CD14-positive monocyte (primary cell): Measurements from ENCODE around the gene COL4A2. TPM values are rescaled to one million over a fixed set of nuclear protein-coding genes. Genes with fewer than 3 reads are reported as not detected.
A peak's percentile ranks its signal among the peaks of the same experiment; 100 is the strongest.

ENCODE experiments used
- DNase-seq, 3 donors: peaks; one replicate each; pipeline ENCODE4 v3.0.0-alpha.2; 2011 to 2022
- H2AFZ ChIP-seq: 2 replicates; pipeline ENCODE4 v1.6.0; 2012; ENCODE audit warnings: mild to moderate bottlenecking, low read depth, low read length, inconsistent platforms; ENCODE audit not compliant: insufficient read depth, poor library complexity, severe bottlenecking
- H3K27ac ChIP-seq, 2 donors: 1 replicate in 1 of 2; 2 replicates in 1 of 2; pipeline ENCODE4 v1.5.1; 2012 to 2013; ENCODE audit warnings: low read length in 2 of 2, control low read depth in 1 of 2, inconsistent platforms in 1 of 2, low read depth in 1 of 2, mild to moderate bottlenecking in 1 of 2
- H3K27me3 ChIP-seq, 2 donors: one replicate each; pipeline versions ENCODE4 v1.6.0 to v1.6.1; 2011 to 2013; ENCODE audit warnings: low read length in 2 of 2; ENCODE audit not compliant: control insufficient read depth in 2 of 2, insufficient read depth in 2 of 2
- H3K36me3 ChIP-seq, 2 donors: replicated peaks in 1 of 2; 1 replicate in 1 of 2; 2 replicates in 1 of 2; pipeline versions ENCODE4 v1.5.1 to v1.6.1; 2012 to 2013; ENCODE audit warnings: low read length in 2 of 2, control low read depth in 1 of 2, inconsistent platforms in 1 of 2, mild to moderate bottlenecking in 1 of 2; ENCODE audit not compliant: insufficient read depth in 2 of 2, control insufficient read depth in 1 of 2
- H3K4me1 ChIP-seq, 2 donors: 1 replicate in 1 of 2; 2 replicates in 1 of 2; pipeline versions ENCODE4 v1.5.1 to v1.6.1; 2012 to 2013; ENCODE audit warnings: low read length in 2 of 2, control low read depth in 1 of 2, inconsistent platforms in 1 of 2, mild to moderate bottlenecking in 1 of 2, moderate library complexity in 1 of 2; ENCODE audit not compliant: insufficient read depth in 2 of 2, control insufficient read depth in 1 of 2
- H3K4me2 ChIP-seq: replicated peaks from 2 replicates; pipeline ENCODE3; 2012; ENCODE audit warnings: low read length, moderate library complexity, mild to moderate bottlenecking; ENCODE audit not compliant: poor library complexity, severe bottlenecking; ENCODE audit errors: extremely low read depth
- H3K4me3 ChIP-seq, 3 experiments: fragments of 200-600 bp in 1 of 3; sonication (generic) in 1 of 3; replicated peaks in 1 of 3; 1 replicate in 2 of 3; 2 replicates in 1 of 3; pipeline ENCODE4 v1.5.1; 2011 to 2013; ENCODE audit warnings: low read length in 3 of 3, mild to moderate bottlenecking in 3 of 3, control low read depth in 2 of 3, low read depth in 2 of 3, inconsistent platforms in 1 of 3, moderate library complexity in 1 of 3
- H3K79me2 ChIP-seq: 2 replicates; pipeline ENCODE4 v1.6.0; 2012; ENCODE audit warnings: mild to moderate bottlenecking, control low read depth, inconsistent platforms, low read length, moderate library complexity; ENCODE audit not compliant: insufficient read depth
- H3K9ac ChIP-seq: 2 replicates; pipeline ENCODE4 v1.6.0; 2017; ENCODE audit warnings: low read length, mild to moderate bottlenecking; ENCODE audit not compliant: insufficient read depth, poor library complexity, severe bottlenecking
- H3K9me3 ChIP-seq, 2 donors: replicated peaks in 1 of 2; 1 replicate in 1 of 2; 2 replicates in 1 of 2; pipeline versions ENCODE4 v1.5.1 to v1.6.1; 2012 to 2013; ENCODE audit warnings: low read length in 2 of 2, control low read depth in 1 of 2; ENCODE audit not compliant: control insufficient read depth in 1 of 2, insufficient read depth in 1 of 2
- H4K20me1 ChIP-seq: 2 replicates; pipeline ENCODE4 v1.6.0; 2012; ENCODE audit warnings: mild to moderate bottlenecking, low read length, control low read depth, moderate library complexity; ENCODE audit not compliant: insufficient read depth
- H3K27ac Mint-ChIP-seq, 7 donors: one replicate each; pipeline ENCODE4 v1.8.0; 2020; ENCODE audit warnings: mild to moderate bottlenecking in 7 of 7, mixed read lengths in 7 of 7, moderate library complexity in 6 of 7, inconsistent platforms in 2 of 7
- H3K27me3 Mint-ChIP-seq, 3 donors: one replicate each; pipeline ENCODE4 v1.8.0; 2021 to 2022; ENCODE audit warnings: low read depth in 3 of 3, mild to moderate bottlenecking in 3 of 3, mixed read lengths in 3 of 3, moderate library complexity in 3 of 3, inconsistent platforms in 1 of 3
- H3K36me3 Mint-ChIP-seq, 2 donors: one replicate each; pipeline ENCODE4 v1.8.0; 2020; ENCODE audit warnings: mixed read lengths in 2 of 2, inconsistent platforms in 1 of 2, mild to moderate bottlenecking in 1 of 2
- H3K4me1 Mint-ChIP-seq: one replicate; pipeline ENCODE4 v1.8.0; 2020; ENCODE audit warnings: mild to moderate bottlenecking, mixed read lengths
- H3K4me3 Mint-ChIP-seq, 2 donors: one replicate each; pipeline ENCODE4 v1.8.0; 2020; ENCODE audit warnings: mild to moderate bottlenecking in 2 of 2, mixed read lengths in 2 of 2, moderate library complexity in 1 of 2
- H3K9me3 Mint-ChIP-seq, 7 donors: one replicate each; pipeline ENCODE4 v1.8.0; 2020 to 2022; ENCODE audit warnings: mixed read lengths in 7 of 7, mild to moderate bottlenecking in 6 of 7, moderate library complexity in 6 of 7, inconsistent platforms in 2 of 7
- WGBS: methylation state at CpG from one replicate; pipeline ENCODE4 v1.1.5; 2013; ENCODE audit warnings: missing lambda C conversion rate; ENCODE audit not compliant: insufficient coverage; 5-methylcytosine and 5-hydroxymethylcytosine counted together
- intact Hi-C, 2 donors: fragments of 100-400 bp; cut with micrococcal nuclease; formaldehyde crosslinking; loops; one replicate each; pipeline versions ENCODE4 v1.15.0 to v1.15.1; 2023
- polyA plus RNA-seq, 3 donors: library from polyadenylated mRNA; depleted of rRNA in 1 of 3; unstranded in 2 of 3; stranded (reverse) in 1 of 3; fragments of 300-500 nt in 2 of 3; fragments of >200 nt in 1 of 3; fragmentation: Illumina TruSeq in 2 of 3; gene quantifications; 1 replicate in 2 of 3; 2 replicates in 1 of 3; pipeline ENCODE4 v1.2.3, GENCODE V29; 2012 to 2021
- TF ChIP-seq, protein P1 (sequence below): fragments of 200-600 bp; IDR thresholded peaks from one replicate; pipeline ENCODE4 v1.8.0; 2022; ENCODE audit warnings: antibody characterized with exemption, mild to moderate bottlenecking

COL4A2 gene
- polyA plus RNA-seq, 3 donors: not detected

DNA sequence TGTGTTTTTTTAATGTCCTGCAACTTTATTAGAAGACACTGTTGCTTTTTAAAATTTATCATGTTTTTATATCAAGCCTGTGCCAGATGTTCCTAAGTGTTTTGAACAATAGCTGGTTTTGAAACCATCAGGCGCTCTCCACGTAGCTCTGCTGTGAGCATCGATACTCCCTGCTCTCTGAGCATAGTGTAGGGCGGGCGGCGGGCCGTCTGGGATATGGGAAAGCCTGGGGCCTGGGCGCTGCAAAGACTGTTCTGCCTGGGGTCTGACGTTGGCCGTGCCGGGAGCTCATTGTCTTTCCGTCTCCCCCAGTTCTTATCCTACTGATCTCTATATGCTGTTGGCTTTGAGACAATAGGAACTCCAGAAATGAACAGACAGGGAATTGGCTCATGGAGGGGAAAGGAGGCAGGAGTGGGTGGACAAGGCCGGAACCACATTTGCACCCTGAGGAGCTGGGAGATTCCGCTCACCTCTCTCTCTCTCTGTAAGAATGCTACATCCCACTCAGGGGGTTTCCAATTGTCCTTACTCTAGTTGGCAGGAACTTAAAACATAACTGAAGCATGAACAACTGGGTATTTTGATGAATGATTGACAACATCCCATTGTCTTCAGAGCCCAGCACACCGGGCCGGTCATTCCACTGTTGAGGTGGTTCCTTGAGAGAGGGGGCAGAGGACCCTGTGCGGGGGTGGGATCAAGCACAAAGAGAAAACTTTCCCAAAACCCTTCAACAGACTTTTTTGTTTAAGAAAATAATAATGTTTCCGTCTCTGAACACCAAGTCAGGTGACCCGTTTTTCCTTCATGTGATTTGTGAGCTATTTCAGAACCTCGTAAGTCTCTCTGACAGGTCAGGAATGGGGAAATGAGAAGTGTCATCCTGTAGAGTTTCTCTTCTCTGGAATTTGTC, 64.7 kb downstream of the COL4A2 start:
- Histone ChIP-seq H3K4me2 (no peak overlapping the region), H4K20me1 (no peaks in the 10 kb centered on the region), H3K27ac (no peak overlapping the region), H2AFZ (no peak overlapping the region), H3K27me3 (peaks cover 4 to 7% of the 10 kb centered on the region in 2 donors), H3K4me3 (no peak overlapping the region), H3K9me3 (no peaks in the 10 kb centered on the region), H3K9ac (no peak overlapping the region), H3K36me3 (no peaks in the 10 kb centered on the region), H3K79me2 (no peaks in the 10 kb centered on the region), H3K4me1 (no peaks in the 10 kb centered on the region)
- peak overlapping the region in 1 of 2 donors; percentile 32 for H3K4me3 Mint-ChIP-seq
- TF ChIP-seq, protein P1, sequence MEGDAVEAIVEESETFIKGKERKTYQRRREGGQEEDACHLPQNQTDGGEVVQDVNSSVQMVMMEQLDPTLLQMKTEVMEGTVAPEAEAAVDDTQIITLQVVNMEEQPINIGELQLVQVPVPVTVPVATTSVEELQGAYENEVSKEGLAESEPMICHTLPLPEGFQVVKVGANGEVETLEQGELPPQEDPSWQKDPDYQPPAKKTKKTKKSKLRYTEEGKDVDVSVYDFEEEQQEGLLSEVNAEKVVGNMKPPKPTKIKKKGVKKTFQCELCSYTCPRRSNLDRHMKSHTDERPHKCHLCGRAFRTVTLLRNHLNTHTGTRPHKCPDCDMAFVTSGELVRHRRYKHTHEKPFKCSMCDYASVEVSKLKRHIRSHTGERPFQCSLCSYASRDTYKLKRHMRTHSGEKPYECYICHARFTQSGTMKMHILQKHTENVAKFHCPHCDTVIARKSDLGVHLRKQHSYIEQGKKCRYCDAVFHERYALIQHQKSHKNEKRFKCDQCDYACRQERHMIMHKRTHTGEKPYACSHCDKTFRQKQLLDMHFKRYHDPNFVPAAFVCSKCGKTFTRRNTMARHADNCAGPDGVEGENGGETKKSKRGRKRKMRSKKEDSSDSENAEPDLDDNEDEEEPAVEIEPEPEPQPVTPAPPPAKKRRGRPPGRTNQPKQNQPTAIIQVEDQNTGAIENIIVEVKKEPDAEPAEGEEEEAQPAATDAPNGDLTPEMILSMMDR: no peak
- 83% methylated on average over 8 of the region's 20 CpGs for WGBS
- intact Hi-C loops: no loop called here
- DNase-seq: no peak
- no peaks in the 10 kb centered on the region for H3K36me3 Mint-ChIP-seq
- H3K27ac Mint-ChIP-seq: no peak overlapping the region
- peaks cover 0 to 4% (median 0%) of the 10 kb centered on the region in 7 donors for H3K9me3 Mint-ChIP-seq
- peaks cover 6 to 17% (median 10%) of the 10 kb centered on the region in 3 donors for H3K27me3 Mint-ChIP-seq
- H3K4me1 Mint-ChIP-seq: no peaks in the 10 kb centered on the region

DNA sequence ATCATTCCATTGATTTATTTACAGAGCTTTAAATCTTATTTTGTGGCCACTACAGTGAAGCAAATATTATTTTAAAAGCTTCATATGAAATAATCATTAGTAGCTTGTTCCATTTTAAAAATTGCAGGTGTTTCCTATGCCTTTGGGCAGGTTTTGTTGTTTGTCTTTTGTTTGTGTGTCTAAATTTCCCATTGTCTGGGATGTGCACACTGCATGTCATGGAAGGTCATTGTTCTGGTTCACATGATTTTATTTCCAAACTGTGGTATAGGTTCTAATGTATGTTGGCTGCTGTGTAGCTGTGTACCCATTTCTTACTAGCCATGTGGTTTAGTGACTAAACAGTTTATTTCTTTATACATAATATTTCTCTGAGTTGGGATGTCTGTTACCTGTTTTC, 65.6 kb downstream of the COL4A2 start:
- H4K20me1 ChIP-seq: no peaks in the 10 kb centered on the region
- H3K4me2 ChIP-seq: no peak overlapping the region
- H3K4me3 Mint-ChIP-seq: no peak overlapping the region
- intact Hi-C loops: no loop called here
- H2AFZ ChIP-seq: no peak overlapping the region
- H3K9me3 Mint-ChIP-seq: peaks cover 0 to 4% (median 0%) of the 10 kb centered on the region in 7 donors
- H3K4me1 Mint-ChIP-seq: no peaks in the 10 kb centered on the region
- H3K9ac ChIP-seq: no peak overlapping the region
- H3K4me3 ChIP-seq: no peak overlapping the region
- no peak overlapping the region for H3K27ac Mint-ChIP-seq
- H3K27me3 Mint-ChIP-seq: peaks cover 6 to 17% (median 9%) of the 10 kb centered on the region in 3 donors
- TF ChIP-seq, protein P1: no peak
- H3K36me3 ChIP-seq: no peaks in the 10 kb centered on the region
- no peak for DNase-seq
- no peak overlapping the region for H3K27ac ChIP-seq
- no peaks in the 10 kb centered on the region for H3K79me2 ChIP-seq
- H3K9me3 ChIP-seq: no peaks in the 10 kb centered on the region
- peaks cover 4 to 7% of the 10 kb centered on the region in 2 donors for H3K27me3 ChIP-seq
- H3K36me3 Mint-ChIP-seq: no peaks in the 10 kb centered on the region
- no peaks in the 10 kb centered on the region for H3K4me1 ChIP-seq
